Measurements from ENCODE around the gene C1QA.
"Not testable (repeated sequence)": the region's sequence is repeated elsewhere in the genome, so short reads cannot be mapped to it uniquely, and the experiment has no call there.

The C1QA gene

DNA sequence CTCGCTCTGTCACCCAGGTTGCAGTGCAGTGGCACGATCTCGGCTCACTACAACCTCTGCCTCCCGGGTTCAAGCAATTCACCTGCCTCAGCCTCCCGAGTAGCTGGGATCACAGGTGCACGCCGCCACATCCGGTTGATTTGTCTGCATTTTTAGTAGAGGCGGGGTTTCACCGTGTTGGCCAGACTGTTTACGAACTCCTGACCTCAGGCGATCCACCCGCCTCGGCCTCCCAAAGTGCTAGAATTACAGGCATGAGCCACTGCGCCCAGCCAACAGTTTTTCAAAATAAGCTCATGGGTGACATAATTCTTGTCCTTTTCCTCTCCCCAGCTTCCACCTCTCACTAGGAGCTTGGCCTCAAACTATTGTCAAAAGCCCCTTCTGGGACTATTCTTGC is 39.7 kb downstream of the C1QA start:
- H3K4me3 Mint-ChIP-seq; H3K27ac Mint-ChIP-seq; DNase-seq; ATAC-seq (replicated peaks); H3K36me3 Mint-ChIP-seq (ENCODE audit: insufficient read depth); H3K9me3 Mint-ChIP-seq; H3K4me1 Mint-ChIP-seq (ENCODE audit: low read depth in 2 of 2): not testable (repeated sequence)
- H3K27me3 Mint-ChIP-seq: peaks cover 40 to 42% of the 10 kb centered on the region in 2 donors

GRCh38 chr1:22676916-22677583 is 40.6 kb downstream of the C1QA start:
- Mint-ChIP-seq H3K4me3 (no peak overlapping the region), H3K27me3 (peaks cover 33 to 35% of the 10 kb centered on the region in 2 donors), H3K4me1 (ENCODE audit: low read depth in 2 of 2) (no peaks in the 10 kb centered on the region), H3K27ac (no peak overlapping the region), H3K9me3 (no peaks in the 10 kb centered on the region), H3K36me3 (ENCODE audit: insufficient read depth) (no peaks in the 10 kb centered on the region)
- ATAC-seq (replicated peaks) (no peak), DNase-seq (no peak)

- Mint-ChIP-seq H3K36me3 (ENCODE audit: insufficient read depth) (no peaks in the 10 kb centered on the region), H3K4me3 (no peak overlapping the region), H3K9me3 (no peaks in the 10 kb centered on the region), H3K27ac (no peak overlapping the region), H3K4me1 (ENCODE audit: low read depth in 2 of 2) (no peaks in the 10 kb centered on the region), H3K27me3 (peaks cover 21 to 24% of the 10 kb centered on the region in 2 donors)
- ATAC-seq (replicated peaks) (no peak), DNase-seq (no peak)
Observed at GRCh38 chr1:22677931-22678896, 41.8 kb downstream of the C1QA start.

GRCh38 chr1:22680726-22681125 is 44.3 kb downstream of the C1QA start:
- H3K9me3 Mint-ChIP-seq: no peaks in the 10 kb centered on the region
- no peaks in the 10 kb centered on the region for H3K4me1 Mint-ChIP-seq (ENCODE audit: low read depth in 2 of 2)
- ATAC-seq (replicated peaks): no peak
- no peak for DNase-seq
- H3K27me3 Mint-ChIP-seq: peaks cover 21 to 27% of the 10 kb centered on the region in 2 donors
- H3K36me3 Mint-ChIP-seq (ENCODE audit: insufficient read depth): no peaks in the 10 kb centered on the region
- no peak overlapping the region for H3K4me3 Mint-ChIP-seq
- H3K27ac Mint-ChIP-seq: no peak overlapping the region

DNA sequence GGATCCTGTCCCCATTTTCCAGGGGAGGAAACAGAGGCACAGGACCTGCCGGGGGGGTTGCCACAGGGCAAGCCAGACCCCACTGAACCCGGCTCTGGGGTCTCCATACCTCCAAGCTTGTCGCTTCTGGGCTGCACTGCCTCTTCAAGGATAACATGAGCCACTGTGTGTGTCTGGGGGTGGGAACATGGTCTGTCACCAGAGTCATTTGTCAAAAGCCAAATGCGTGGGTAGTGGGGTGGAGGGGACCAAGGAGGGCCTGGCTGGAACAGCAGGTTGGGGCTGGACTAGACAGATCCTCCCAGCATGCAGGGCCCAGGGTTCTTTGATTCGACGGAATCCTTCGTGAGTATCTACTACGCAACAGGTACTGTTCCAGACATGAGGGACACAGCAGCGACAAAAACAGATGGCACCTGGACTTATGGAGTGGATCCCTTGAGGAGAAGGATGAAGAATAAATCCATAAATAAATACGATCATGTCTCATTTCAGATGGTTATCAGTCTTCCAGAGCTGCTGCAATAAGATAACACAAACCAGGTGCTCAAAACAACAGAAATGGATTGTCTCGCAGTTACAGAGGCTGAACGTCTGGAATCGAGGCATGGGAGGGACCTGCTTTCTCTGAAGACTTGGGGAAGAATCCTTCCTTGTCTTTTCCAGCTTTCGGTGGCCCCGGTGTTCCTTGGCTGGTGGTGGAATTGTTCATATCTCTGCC is 45.3 kb downstream of the C1QA start:
- no peaks in the 10 kb centered on the region for H3K4me1 Mint-ChIP-seq (ENCODE audit: low read depth in 2 of 2)
- no peak overlapping the region for H3K4me3 Mint-ChIP-seq
- H3K9me3 Mint-ChIP-seq: no peaks in the 10 kb centered on the region
- H3K27me3 Mint-ChIP-seq: peaks cover 31 to 34% of the 10 kb centered on the region in 2 donors
- ATAC-seq (replicated peaks): no peak
- no peaks in the 10 kb centered on the region for H3K36me3 Mint-ChIP-seq (ENCODE audit: insufficient read depth)
- H3K27ac Mint-ChIP-seq: no peak overlapping the region
- DNase-seq: no peak

DNA sequence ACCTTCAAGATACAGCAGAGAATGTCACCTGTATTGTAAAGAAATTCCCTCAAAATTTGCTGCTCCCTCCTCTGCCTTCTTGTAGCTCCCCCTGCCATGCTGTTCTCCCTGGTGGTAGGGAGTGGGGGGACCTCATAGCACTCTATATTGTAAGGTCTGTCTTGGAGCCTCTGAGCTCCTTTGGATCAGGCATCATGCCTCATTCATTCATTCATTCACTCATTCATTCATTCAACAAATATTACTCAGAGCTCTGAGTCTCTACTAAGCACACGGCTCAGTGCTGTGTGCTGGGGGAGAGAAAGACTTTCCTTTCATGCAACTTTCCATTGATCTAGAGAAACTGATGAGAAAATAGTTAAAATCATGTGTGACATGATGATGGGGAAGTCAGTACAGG is 47.1 kb downstream of the C1QA start:
- Mint-ChIP-seq H3K27ac (no peak overlapping the region), H3K36me3 (ENCODE audit: insufficient read depth) (no peaks in the 10 kb centered on the region), H3K4me1 (ENCODE audit: low read depth in 2 of 2) (no peaks in the 10 kb centered on the region), H3K27me3 (peaks cover 44 to 45% of the 10 kb centered on the region in 2 donors), H3K9me3 (no peaks in the 10 kb centered on the region), H3K4me3 (no peak overlapping the region)
- DNase-seq: no peak
- ATAC-seq (replicated peaks): no peak

DNA sequence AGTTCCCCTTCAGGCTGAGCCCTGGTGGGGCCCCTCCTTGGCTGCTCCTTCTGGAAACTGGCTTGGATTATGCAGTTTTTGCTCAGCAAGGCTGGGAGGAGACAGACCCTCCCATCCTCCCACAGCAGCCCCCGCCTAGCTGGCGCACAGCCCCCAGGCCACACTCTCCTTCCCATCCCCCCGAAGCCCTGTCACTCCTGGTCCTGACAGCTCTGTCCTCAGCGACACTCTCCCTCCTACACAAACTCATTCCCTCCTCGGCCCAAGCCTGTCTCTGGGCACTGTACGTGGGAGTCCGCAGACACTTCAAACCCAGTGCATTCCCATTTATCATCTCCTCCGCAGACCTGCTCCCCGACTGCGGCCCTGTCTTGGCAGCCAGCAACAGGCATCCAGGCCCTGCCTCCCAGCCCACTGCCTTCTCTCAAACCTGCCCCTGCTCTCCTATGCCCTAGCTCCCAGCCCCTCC is 49.2 kb downstream of the C1QA start:
- no peaks in the 10 kb centered on the region for H3K9me3 Mint-ChIP-seq
- DNase-seq (no peak), ATAC-seq (replicated peaks) (no peak)
- H3K27ac Mint-ChIP-seq: no peak overlapping the region
- H3K4me3 Mint-ChIP-seq: no peak overlapping the region
- no peaks in the 10 kb centered on the region for H3K4me1 Mint-ChIP-seq (ENCODE audit: low read depth in 2 of 2)
- peaks cover 47 to 54% of the 10 kb centered on the region in 2 donors for H3K27me3 Mint-ChIP-seq
- H3K36me3 Mint-ChIP-seq (ENCODE audit: insufficient read depth): no peaks in the 10 kb centered on the region

DNA sequence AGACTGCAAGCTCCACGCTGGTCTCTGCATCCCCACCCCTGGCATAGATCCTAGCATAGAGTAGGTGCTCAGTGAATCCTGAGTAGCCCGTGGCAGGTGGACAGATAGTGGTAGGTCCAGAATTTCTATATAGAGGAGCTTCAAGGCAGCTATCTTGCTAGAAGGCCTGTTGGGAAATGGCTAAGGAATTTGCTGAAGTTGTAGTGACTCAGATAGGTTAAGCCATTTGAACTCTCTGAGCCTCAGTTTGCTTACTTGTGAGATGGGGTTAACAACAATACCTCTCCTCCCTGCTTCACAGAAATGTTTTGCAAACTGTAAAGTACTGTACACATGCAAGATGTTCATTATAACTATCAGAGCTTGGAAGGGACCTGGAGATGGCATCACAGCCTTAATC is 50.8 kb downstream of the C1QA start:
- Mint-ChIP-seq H3K27me3 (peaks cover 47 to 54% of the 10 kb centered on the region in 2 donors), H3K4me3 (no peak overlapping the region), H3K36me3 (ENCODE audit: insufficient read depth) (no peaks in the 10 kb centered on the region), H3K27ac (no peak overlapping the region), H3K9me3 (no peaks in the 10 kb centered on the region), H3K4me1 (ENCODE audit: low read depth in 2 of 2) (no peaks in the 10 kb centered on the region)
- ATAC-seq (replicated peaks) (no peak), DNase-seq (no peak)

DNA sequence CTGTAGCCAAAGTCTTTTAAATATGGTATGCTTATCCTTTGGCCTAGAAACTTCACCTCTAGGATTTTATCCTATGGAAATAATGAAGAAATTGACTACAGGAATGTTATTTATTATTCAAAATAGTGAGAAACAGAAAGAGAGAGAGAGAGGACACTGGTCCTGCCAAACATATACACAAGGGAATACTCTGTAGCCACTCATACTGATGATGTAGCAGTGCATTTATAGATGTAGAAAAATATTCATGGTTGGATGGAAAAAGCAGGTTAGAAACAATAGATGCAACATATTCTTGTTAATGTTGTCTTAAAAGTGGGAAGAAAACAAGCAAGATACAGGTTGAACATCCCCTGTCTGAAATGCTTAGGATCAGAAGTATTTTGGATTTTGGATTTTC is 52.0 kb downstream of the C1QA start:
- no peaks in the 10 kb centered on the region for H3K9me3 Mint-ChIP-seq
- no peak overlapping the region for H3K4me3 Mint-ChIP-seq
- no peaks in the 10 kb centered on the region for H3K36me3 Mint-ChIP-seq (ENCODE audit: insufficient read depth)
- H3K4me1 Mint-ChIP-seq (ENCODE audit: low read depth in 2 of 2): no peaks in the 10 kb centered on the region
- DNase-seq: no peak
- ATAC-seq (replicated peaks): no peak
- H3K27me3 Mint-ChIP-seq: peaks cover 46 to 56% of the 10 kb centered on the region in 2 donors
- H3K27ac Mint-ChIP-seq: no peak overlapping the region
